Measurements from ENCODE around the gene DST. TPM values are rescaled to one million over a fixed set of nuclear protein-coding genes. Genes with fewer than 3 reads are reported as not detected.
A peak's percentile ranks its signal among the peaks of the same experiment; 100 is the strongest.

DST gene
- 147 TPM for total RNA-seq

DNA sequence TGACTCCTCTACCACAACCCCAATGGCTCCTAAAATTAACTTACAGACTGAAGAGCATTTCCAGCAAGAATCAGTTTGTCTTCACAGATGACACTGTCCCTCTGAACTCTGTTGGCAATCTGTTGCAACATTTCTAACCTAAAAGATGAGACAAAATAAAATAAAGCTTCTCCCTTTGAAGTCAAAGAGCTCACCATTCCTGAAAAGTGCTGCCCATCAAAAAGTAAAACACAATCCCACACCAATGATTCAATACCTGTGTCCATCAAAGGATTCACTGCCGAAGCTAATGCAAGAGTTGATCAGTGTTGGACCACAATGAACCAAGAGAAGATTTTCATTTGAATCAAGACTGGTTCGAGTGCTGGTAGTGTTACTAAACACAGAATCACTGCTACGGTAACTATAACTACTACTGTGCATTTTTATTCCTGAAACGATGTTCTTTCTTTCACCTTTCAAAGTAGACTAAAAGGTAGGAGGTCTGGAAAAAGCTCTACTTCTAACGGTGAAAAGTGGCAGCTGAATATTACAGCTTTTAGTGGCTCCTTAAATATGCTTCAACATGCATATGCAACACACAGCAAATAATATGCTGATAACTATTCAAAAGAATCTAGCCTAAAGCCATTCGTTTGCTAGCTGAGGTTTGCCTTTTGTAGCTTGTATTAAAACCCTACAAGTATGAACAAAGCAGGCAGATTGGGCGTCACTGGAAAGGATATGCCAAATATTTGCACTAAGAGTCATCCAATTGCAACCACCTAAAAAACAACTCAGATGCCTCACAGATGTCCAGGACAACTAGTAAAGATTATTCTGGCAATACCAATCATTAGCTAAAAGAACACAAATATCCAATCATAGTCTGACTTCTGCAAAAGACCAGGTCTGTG, at the start of gene DST:
Gene DST (minus strand): TSS at position 524 of the 896 bp plus-strand sequence.
- ATAC-seq = peak; percentile 95

- ATAC-seq = no peak
These were observed 49.1 kb upstream of the DST start for GRCh38 chr6:56691814-56692213.

GRCh38 chr6:56691286-56691595, 48.6 kb upstream of the DST start:
- ATAC-seq = no peak

GRCh38 chr6:56690519-56691285, 48.0 kb upstream of the DST start:
- ATAC-seq = no peak

DNA sequence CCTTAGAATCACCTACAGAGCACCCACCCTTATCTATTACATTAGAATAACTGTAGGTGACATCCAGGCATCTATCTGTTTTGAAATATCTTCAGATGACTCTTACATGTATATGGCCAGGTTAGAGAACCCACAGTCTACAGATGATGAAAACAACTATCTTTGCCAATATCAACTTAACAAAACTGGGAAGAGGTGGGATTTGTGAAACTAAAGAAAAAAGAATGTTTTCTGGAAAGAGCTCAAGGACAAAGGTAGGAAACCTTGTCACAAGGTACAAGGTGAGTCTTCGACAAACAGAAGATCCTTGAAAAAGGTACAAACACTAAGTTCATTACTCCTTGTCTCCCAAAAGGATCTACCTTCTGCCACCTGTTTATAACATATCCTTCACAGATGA, 47.0 kb upstream of the DST start:
- ATAC-seq = no peak

GRCh38 chr6:56689114-56689513, 46.4 kb upstream of the DST start:
- no peak for ATAC-seq

DNA sequence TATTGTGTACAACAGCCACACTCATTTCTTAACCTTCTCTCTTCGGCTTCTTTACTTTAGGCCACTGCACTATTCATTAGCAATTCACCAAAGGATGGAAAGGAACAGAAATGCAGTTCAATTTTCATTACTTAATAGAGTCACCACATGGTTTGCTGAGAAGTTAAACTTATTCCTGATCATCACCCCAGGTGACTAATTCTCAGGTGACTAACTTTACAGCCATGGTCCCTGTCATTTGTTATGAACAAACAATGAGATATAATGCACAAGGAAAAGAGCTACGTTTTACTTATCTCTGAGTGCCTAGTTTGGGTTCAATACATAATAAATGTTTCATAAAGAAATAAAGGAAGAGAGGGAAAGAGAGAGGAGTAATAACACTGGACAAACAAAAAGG, 45.8 kb upstream of the DST start:
- ATAC-seq = peak; percentile 36

DNA sequence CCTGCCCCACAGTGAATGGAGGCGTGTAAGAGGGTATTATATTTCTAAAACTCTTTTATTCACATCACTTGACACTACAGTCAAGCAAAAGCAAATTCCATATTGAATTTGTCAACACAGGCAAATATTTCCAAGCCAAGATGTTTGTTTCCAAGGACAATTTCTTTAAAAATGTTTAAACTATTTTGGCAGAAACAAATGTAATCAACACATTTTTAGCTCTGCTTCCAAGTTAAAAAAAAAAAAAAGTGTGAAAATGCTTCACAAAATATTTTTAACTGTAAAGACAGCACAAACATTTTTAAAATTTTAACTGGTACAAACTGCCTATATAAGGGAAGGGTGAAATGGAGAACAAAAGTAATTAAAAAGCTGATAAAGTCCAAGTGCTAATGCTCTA, 44.9 kb upstream of the DST start:
- ATAC-seq = no peak

DNA sequence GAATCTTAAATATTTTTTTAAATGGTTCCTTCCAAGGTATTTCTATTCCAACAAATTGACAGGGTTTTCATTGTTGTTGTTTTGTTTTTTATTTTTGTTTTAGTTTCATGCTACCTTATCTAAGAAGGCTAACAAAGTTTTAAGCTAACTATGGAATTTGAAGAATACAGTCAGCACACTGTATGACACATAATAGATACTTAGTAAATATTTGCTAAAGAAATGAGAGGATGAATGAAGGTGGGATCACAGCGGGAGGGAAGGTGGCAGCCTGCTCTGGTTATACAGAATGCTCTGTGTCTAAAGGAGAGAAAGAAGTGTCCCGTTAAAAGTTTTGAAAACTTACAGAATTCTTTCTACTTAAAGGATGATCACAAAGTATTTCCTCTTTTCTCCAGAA, 43.7 kb upstream of the DST start:
- ATAC-seq = no peak

DNA sequence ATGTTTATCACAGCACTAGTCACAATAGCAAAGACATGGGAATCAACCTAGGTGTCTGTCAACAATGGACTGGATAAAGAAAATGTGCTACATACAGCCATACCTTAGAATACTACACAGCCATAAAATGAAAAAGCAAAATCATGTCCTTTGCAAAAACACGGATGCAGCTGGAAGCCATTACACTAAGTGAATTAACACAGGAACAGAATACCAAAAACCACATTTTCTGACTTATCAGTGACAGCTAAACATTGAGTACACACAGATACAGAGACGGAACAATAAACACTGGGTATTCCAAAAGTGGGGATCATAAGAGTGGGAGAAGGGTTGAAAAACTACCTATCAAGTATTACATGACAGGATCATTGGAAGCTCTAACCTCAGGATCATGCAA, 43.3 kb upstream of the DST start:
- no peak for ATAC-seq

DNA sequence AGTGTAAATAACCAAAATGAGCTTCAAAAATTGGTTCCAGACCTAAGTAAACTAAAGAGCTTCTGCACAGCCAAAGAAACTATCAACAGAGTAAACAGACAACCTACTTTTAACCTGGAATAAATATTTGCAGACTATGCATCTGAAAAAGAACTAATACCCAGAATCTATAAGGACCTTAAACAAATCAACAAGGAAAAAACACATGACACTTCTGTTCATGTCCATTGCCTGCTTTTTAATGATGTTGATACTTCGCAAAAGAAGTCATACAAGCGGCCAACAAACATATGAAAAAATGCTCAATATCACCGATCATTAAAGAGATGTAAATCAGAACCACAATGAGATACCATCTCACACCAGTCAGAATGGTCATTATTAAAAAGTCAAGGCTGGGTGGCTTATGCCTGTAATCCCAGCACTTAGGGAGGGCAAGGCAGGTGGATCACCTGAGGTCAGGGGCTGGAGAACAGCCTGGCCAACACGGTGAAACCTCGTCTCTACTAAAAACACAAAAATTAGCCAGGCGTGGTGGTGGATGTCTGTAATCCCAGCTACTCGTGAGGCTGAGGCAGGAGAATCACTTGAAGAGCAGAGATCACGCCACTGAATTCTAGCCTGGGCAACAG, 42.5 kb upstream of the DST start:
- no peak for ATAC-seq

GRCh38 chr6:56684342-56685101, 41.8 kb upstream of the DST start:
- no peak for ATAC-seq

GRCh38 chr6:56683882-56684281, 41.2 kb upstream of the DST start:
- ATAC-seq = peak; percentile 93

DNA sequence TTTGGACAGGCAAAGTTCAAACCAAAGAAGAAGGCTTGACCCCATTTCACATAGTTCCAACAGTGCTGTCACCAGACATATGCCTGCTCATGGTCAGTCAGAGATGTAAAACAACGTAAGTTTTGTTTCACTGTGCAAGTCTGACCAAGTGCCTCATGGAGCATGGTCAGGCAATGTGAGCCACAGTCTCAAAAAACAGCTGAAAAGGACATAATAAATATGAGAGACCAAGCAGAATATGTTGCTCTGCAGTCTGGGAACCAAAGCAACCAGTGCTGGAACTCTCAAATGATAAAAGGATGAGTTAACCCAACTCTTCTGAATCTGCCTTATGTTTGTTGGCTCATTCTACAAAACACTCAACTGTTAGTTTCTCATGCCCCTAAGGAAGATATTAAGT, 39.9 kb upstream of the DST start:
- no peak for ATAC-seq

GRCh38 chr6:56677559-56677958, 34.9 kb upstream of the DST start:
- no peak for ATAC-seq

DNA sequence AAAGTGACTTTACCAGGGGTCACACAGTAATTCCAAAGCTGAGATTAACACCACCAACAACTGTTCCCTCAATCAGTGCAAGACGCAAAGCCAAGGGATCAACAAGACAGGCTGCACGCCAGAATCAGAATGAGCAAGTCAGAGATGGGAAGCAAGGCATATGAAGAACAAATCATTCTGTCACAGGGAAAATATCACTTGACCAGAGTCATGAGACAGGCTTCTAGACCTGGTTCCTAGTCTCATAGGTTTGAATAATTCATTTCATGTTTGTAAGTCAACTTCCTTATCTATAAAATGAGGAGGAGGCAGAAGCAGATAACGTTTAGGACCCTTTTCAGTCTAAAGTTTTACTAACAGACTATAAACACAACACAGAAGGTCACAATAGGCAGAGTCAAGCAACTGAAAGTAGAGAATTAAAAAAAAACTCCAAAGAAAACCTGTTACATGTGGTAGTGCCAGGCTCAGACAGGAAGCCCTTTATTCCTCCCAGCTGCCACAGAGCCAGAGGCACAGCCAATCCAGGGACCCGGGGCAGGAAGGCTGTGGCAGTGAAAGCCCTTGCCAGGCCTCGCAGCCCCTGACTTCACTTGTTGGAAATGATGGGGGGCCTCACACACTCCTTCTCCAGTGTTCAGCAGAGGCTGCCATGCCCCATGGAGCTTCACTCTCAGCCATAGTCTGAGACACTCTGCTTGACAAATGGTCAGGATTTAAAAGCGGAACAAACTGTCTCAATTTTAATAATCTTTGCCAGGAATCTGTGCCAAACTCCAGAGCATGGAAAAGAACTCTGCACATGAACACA, 29.2 kb upstream of the DST start:
- no peak for ATAC-seq

GRCh38 chr6:56671160-56671559, 28.5 kb upstream of the DST start:
- peak; percentile 66 for ATAC-seq

DNA sequence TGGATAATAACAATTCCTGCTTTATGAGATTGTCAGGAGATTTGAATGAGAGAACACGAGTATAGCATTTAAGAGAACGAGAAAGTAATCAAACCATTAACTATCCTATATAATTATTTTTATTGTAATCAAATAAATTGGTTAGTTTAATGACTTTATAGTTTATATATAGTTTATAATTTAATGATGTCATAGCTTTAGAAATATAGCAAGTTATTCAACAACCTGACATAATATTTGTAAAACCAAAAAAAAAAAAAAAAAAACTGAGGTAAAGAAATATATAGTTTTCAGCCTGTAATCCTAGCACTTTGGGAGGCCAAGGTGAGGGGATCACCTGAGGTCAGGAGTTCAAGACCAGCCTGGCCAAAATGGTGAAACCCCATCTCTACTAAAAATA, 26.4 kb upstream of the DST start:
- no peak for ATAC-seq

DNA sequence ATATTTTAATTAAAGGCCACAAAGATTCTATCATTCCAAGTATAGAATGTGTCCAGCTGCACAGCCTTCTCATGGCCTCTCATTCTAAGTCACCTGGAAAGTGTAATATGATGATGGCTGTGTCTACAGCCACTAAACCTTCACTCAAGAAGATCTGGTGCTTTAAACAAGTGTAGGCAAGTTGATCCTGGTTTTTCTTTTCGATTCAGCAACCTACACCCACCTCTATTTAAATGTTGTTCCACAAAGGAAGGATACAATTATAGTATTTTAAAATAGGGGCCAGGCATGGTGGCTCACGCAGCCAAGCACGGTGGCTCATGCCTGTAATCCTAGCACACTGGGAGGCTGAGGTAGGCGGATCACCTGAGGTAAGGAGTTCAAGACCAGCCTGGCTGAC, 25.5 kb upstream of the DST start:
- ATAC-seq = peak; percentile 13

GRCh38 chr6:56667336-56667735, 24.6 kb upstream of the DST start:
- ATAC-seq = no peak

DNA sequence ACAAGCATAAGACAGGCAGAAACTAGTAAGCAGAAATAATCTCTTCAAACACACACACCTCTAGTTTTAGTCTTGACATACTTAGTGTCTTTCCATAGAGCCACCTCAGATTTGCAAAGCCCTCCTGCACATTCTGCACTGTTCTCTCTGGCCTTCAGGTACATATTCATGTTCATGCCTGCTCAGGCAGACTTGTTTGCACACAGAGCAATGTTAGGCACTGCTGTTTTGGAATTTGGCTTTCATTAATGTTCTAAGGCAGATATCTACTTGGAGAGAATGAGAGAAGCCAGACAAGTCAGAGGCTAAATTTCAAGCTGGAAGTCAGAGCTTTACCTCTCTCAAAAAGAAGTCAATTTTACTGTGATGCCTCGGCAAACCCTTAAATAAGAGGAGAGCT, 21.3 kb upstream of the DST start:
- ATAC-seq = peak; percentile 67

DNA sequence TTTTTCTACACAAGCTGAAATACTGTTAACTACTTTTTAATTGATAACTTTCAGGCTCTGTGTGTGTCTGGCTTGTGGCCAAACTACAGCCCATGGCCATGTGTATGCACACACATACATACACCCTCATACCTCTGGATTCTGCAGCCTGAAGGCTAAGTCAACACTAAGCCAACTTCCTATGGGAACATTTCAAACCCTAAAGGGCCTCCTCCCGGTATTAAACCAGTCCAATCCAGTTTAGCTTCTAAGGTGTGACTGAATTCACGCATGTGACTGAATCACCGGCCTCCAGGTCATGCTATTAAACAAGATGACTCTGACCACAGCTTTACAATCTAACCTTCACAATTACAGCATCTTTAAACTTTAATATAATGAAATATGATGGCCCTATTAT, 20.7 kb upstream of the DST start:
- ATAC-seq = peak; percentile 78

Data from esophagus mucosa (tissue), 1 donor.